NCI-H345 treated with DMSO at 0.1 percent for 48 hours (cell line): Measurements from ENCODE around the gene DNM1.
A peak's percentile ranks its signal among the peaks of the same experiment; 100 is the strongest.
"Not testable (repeated sequence)": the region's sequence is repeated elsewhere in the genome, so short reads cannot be mapped to it uniquely, and the experiment has no call there.

Experiments
- DNase-seq: peaks from one replicate; lab custom pipeline; 2025; ENCODE audit not compliant: unreplicated experiment; lab: John Stamatoyannopoulos, UW

DNM1 gene

GRCh38 chr9:128175726-128176125 lies 27.5 kb upstream of the DNM1 start:
- no peak for DNase-seq

GRCh38 chr9:128178806-128179431 lies 24.3 kb upstream of the DNM1 start:
- no peak for DNase-seq

DNA sequence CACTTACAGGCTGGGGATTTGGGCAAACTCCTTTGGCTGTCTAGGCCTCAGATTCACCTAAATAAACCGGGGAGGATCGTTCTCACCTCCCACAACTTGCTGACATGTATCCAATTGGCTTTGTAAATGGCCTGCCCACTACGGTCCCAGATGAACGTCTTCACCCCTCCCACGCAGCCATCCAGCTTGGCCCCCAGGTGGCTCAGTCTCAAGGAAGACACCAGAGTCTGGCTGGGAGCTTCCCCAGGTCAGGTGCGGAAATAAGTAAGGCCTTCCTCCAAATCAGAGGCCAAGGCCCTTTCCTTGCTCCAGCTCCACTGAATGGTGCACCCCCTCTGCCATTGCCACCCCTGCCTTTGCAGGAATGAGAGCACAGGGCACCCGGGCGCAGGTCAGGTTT lies 23.2 kb upstream of the DNM1 start:
- no peak for DNase-seq

DNA sequence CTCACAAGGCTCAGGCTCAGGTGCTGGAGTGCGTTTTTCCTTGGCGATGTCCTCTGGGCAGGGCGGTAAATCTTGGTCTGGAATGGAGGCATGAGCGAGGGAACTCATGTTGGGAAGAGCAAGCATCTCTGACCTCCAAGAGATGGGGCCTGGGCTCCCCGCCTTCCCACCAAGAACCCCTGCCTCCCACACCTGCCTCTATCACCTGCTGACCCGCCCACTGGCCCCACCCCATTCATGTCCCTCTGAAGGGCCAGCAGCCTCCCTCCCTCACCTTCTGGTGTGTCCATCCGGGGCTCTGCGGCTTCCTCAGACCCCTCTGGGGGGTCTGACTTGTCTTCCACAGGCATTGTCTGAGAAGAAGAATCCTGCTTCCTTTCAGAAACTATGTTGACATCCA lies 22.7 kb upstream of the DNM1 start:
- no peak for DNase-seq

DNA sequence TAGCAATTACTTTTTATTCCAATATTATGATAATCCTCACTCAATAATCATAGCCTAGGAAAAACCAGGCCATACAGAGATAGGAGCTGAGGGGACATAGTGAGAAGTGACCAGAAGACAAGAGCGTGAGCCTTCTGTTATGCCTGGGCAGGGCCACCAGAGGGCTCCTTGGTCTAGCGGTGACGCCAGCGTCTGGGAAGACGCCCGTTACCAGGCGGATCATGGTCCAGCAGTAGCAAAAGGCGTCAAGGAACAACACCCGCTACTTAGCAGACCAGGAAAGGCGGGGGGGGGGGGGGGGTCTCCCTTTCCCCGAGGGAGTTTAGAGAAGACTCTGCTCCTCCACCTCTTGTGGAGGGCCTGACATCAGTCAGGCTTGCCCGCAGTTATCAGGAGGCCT lies 21.7 kb upstream of the DNM1 start:
- DNase-seq: not testable (repeated sequence)

DNA sequence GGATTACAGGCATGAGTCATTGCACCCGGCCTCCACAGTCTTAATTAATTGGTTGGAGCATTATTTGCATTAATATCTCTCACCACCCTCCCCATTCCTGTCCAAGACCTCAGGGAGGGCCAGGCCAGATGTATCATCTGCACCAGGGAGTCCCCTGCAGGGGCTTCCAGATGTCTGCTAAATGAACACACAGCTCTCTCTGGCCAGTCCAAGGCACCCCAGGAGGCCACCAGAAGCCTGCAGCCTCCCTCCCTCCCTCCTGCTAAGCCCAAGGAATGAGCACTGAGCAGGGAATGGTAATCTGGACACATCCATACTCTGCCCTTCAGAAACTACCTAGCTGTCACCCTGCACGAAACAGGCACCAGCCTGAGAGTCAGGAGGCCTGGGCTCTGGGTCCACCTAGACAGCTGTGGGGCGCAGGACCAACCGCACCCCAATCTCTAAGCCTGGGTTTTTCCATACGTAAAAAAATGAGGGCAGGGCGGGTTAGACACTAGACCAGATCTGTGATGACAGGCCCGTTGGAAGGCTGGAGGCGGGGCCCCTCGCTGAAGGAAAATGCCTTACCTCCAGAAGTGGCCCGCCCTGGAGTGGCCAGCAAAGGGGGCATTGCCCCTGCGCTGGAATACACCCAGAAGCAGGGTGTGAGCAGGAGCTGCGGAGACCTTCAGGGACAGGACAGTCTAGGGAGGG lies 20.1 kb upstream of the DNM1 start:
- no peak for DNase-seq

- DNase-seq: no peak
Observed at GRCh38 chr9:128185979-128186965, 16.9 kb upstream of the DNM1 start.

- no peak for DNase-seq
Observed at GRCh38 chr9:128187361-128187760, 15.8 kb upstream of the DNM1 start.

DNA sequence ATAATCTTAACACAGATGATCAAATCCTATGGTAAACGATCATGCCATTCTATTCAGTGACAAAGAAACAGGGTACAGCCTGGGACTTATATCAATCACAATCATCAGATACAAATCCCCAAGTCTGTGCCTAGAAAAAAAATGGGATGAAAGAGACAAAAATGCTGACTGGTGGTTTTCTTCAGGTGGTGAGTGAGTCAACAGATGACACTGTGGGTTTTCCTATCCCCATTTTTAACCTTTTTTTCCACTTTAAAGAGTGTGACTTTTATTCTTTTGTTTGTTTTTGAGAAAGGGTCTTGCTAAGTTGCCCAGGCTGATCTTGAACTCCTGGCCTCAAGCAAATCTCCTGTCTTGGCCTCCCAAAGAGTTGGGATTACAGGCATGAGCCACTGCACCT lies 15.0 kb upstream of the DNM1 start:
- no peak for DNase-seq

DNA sequence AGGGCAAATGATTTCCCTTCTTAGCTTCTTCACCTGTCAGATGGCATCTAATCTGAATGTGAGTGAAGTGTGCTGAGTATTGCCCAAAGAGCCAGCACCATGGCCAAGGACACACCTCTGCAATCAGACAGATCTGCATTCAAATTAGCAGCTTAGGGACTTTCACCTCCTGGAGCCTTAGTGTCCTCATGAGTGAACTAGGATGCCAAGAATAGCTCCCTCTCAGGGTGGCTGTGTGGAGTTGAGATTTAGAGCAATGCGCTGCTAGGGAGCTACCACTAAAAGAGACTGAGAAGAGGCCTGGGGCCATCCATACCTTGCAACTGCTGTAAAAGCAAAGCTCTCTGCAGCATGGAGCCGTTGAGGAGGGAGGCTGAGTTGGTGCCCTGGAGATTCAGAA lies 13.2 kb upstream of the DNM1 start:
- no peak for DNase-seq

GRCh38 chr9:128190516-128191405 lies 12.4 kb upstream of the DNM1 start:
- DNase-seq: no peak

- peak; percentile 60 for DNase-seq
Observed at GRCh38 chr9:128191406-128192046, 11.7 kb upstream of the DNM1 start, which contains the start of gene CIZ1. Gene CIZ1, minus strand, starts transcription at chr9:128191572. Its CDS starts 715 bp downstream, at chr9:128190857.

DNA sequence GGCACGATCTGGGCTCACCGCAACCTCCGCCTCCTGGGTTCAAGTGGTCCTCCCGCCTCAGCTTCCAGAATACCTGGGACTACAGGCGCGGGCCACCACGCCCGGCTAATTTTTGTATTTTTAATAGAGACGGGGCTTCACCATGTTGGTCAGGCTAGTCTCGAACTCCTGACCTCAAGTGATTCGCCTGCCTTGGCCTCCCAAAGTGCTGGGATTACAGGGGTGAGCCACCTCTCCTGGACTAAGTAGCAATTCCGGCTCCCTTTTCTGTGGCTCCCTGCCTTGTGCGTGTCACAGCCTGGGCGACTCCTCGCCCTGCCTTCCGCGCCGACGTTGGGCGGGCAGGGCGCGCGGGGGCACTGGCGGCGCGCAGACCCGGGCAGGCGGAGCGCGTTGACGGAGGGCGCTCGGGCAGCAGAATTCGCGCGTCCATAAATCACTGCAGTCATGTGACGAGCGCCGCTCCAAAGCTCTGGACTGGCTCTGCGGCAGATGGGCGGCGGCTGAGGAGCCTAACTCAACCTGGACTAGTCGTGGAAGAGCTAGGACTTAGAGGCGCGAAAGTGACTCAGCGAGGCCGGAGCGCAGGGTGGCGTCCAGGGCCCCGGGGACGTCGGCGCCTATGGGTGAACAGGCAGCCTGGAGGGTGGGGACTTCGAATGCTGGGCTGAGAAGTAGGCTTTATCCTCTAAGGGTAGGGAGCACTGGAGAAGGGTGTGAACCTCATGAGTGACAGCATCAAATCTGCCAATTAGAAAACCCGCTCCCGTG lies 10.4 kb upstream of the DNM1 start:
- peak; percentile 84 for DNase-seq

DNA sequence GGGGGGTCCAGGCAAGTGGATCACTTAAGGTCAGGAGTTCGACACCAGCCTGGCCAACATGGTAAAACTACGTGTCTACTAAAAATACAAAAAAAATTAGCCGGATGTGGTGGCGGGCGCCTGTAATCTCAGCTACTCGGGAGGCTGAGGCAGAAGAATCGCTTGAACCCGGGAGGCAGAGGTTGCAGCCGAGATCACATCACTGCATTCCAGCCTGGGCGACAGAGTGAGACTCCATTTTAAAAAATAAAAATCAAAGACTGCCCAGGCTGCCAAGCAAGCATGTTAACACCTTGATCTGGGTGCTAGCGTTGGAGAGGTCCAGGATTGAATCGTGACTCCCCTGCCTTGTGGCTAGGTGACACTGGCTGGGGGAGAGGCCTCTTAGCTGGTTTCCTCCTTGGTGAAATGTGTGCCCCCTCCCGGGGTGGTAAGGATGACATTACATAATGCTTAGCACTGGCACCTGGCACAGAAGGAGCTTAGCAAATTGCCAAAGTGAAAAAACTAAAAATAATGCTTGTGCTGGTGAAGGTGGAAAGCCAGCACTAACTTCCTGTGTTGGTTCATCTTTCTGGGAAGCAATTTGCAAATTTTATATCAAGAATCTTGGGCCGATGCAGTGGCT lies 9.6 kb upstream of the DNM1 start:
- no peak for DNase-seq

DNA sequence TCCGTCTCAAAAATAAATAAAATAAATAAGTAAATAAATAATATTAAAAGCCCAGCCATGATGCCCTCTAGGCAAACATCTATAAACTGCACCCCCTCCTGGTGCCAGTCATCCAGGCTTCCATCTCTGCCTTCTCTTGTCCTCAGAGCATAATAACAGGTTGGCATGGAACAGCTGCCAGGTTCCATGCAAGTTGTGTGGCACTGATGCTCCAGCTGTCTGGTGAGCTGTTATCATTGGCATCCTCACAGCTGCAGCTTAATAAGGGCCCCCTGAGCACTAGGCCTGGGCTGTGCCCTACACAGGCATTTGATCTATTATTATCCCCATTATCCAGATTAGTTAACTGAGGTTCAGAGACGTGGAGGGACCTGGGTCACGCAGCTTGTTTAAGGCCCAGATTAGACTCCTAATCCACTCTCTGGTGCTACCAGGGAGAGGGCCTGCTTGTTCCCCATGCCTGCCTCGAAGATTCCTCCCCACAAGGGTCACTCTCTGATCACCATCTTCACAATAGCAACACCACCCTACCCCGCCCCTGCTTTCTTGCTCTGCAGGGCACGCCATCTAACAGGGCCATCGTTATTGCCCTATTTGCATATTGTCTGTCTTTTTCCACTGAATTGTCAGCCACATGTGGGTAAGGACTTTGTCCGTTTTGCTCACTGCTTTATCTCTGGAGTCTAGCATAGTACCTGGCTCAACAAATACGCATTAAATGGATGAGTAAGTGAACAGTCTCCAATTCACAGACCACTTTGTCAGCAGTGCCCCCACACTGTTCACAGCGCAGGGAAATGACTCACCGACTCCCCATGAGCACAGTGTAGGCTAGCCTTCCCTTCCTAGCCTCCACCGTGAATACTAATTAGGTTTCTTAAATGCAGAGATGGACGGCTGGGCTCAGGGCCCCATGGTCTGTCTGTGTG lies 1.5 kb upstream of the DNM1 start:
- no peak for DNase-seq

DNA sequence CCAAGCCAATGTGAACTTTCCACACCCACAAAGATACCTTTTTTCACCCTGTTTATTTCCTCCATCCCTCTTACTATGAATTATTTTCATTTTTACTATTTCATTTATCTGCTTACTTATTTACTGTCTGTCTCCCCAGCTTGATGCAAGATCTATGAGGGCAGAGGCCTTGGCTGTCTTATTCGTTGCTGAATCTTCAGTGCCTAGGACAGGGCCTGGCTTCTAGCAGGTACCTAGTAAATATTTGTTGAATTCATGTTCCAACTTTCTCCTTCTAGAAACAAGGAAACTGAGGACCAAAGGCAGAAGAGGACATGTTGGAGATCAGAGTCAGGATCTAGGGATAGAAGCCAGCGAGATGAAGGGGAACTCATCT lies 543 bp upstream of the DNM1 start:
- DNase-seq: no peak

- peak; percentile 39 for DNase-seq
Observed at GRCh38 chr9:128203707-128204551, 750 bp downstream of the DNM1 start.
